HG03442 (cell line): ENCODE results near the gene CDKN2B-AS1.
A peak's percentile ranks its signal among the peaks of the same experiment; 100 is the strongest.
"Not testable (repeated sequence)": the region's sequence is repeated elsewhere in the genome, so short reads cannot be mapped to it uniquely, and the experiment has no call there.

Experiments
- ATAC-seq: cut with Tn5 transposase; IDR thresholded peaks from one replicate; pipeline ENCODE4 v1.9.1; 2021; ENCODE audit warnings: mild to moderate bottlenecking, moderate library complexity; ENCODE audit not compliant: unreplicated experiment

CDKN2B-AS1 gene

DNA sequence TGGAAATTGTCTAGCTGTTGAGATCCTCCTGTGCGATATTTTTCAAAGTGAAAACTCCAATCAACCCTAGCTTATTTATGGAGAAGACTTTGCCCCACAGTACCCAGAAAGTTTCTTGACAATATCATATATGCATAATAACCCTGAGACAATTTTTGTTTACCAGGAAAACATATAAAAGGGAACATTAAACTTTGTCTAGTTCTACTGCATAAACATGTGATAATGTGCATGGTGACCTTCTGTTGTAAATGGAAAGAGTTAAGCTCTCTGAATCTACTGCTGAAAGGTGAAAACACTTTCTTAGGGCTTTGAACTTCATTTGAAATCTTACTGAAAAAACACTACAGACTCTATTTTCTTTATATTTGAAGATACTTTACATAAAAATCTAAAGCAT lies 46.8 kb downstream of the CDKN2B-AS1 start:
- no peak for ATAC-seq

DNA sequence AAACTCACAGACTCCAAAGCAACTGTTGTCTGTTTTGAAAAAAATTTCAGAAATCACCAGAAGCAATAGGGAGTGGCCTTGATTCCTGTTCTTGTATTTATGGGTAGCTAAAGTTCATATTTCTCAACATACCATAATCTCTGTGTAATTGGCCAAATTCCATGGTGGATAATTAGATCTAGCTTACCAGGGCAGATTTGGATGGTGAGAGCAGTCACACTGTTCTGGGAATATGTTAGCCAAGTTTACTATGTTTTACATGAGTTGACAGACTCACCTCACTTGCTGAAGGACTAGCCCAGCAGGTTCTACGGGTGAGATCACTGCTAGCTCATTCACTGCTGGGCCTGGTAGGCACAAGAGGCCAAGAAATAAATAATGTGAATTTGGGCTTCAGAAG lies 47.2 kb downstream of the CDKN2B-AS1 start:
- ATAC-seq: no peak

DNA sequence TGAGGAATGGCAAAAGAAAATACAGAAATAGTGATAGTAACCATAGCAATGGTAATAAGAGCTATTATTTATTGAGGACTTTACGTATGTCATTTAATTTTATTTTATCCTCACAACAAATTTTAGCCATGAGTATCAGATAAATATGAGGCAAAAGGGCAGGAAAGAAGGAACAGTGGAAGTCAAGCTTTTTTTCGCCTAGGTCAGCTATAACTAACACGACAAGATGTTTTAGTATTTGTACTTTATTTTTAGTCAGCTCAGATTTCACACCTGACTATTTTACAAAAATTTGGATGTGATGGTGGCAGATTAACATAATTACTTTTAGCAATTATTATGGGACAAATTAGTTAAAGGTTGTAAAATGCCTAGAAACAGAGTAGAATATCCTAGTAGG lies 49.3 kb downstream of the CDKN2B-AS1 start:
- ATAC-seq: no peak

DNA sequence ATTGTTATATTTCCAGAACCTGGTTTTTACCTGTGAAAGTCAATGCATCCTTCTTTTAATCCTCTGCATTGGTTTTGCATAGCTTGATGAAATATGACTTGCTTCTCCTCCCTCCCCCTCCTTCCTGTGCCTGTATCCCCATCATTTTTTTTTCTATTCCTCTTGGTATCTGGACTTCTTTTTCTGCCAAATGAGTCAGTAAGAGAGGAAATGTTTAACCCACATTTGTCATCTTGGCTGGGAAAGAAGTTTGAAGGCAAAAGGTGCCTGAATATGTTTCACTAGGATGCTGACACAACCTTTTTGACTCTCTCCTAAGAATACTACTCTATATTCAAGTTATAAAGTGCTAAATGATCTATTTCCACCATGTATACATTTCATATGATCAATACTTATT lies 50.0 kb downstream of the CDKN2B-AS1 start:
- no peak for ATAC-seq

DNA sequence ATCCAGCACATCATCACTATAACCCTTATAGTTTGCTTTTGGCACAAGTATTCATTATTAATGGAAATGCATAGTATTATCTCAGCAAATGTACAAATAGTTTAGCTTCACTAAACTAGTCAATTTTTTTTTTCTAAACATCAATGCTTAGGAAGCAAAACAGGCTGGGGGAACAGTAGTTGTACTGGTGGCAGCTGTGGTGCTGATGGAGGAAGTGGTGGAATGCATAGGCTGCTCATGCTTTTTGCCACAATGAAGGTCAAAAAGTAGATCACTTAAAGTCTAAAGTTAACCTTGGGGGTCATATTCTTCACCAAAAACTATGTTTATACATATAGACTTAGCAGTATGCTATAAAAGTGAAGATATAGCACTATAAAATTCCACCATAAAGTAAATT lies 50.8 kb downstream of the CDKN2B-AS1 start:
- ATAC-seq: no peak

DNA sequence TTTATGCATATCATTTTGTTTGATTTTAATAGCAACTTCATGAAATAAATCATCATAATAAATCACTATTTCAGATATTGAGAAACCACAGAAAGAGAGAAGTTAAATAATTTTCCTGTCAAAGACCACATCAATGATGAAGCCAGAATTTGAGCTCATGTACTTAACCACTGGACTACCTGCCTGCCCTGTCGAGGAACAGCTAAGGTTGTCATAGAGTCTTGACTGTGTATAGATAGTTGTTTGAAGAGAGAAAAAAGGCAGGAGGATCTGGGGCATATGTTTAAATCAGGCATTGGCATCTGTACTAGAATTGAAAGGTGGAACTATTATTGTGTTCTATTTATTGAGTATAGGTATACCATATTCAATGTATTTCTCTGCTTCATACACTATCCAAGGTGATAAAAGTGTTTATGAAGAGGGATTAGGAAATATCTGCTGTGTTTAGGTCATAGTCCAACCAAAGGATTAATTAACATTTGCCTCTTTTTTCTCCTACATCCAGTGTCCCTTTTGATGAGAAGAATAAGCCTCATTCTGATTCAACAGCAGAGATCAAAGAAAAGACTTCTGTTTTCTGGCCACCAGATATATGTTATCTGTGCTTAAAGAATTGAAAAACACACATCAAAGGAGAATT lies 51.8 kb downstream of the CDKN2B-AS1 start:
- ATAC-seq: no peak

DNA sequence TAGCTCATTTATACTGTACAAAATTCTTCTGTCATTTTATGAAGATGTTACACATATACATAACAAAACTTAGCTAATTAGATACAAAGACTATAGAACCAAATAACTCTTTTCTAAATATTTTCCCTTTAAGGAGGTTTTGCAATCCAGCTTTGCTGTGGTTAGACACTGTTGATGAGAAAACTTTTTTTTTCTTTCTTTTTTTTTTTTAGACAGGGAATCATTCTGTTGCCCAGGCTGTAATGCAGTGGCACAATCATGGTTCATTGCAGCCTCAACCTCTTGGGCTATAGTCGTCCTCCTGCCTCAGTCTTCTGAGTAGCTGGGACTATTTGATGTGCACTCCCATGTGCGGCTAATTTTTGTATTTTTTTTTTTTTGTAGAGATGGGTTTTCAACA lies 53.0 kb downstream of the CDKN2B-AS1 start:
- no peak for ATAC-seq

DNA sequence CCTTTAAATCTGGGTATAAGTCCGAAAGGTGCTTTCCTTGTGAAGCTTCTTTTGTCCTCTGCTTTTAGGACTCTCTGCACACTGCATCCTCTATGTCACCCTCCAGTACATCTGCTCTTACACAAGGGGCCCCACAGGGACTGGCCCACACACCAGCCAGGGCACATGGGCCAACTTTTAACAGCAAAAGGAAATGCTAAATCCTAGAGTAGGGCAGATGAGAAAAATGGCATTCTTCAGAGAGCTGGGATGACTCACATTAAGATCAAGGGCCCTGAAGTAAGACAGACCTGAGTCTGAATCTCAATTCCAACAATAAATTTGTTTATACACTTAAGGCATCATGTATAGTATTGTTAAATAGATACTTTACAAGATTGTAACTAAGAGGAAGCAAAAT lies 54.8 kb downstream of the CDKN2B-AS1 start:
- ATAC-seq: no peak

DNA sequence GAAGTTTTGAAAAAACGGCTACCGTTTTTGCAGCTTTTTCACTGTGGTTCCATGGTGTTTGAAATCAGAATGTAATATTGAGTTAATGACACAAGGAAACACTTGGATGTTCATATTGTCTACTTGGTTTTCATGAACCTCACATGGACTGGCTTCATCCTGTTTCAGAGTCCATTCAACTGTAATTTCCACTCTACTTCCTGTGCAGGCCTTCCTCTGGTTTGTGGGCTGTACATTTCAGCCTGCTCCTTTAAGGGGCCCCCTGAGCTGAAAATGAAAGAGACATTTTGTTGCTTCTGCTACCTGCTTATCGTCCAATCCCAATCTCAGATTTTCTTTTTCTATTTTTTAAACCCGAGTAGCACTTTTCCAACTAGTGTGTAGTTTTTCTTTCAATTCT lies 56.3 kb downstream of the CDKN2B-AS1 start:
- peak; percentile 40 for ATAC-seq

DNA sequence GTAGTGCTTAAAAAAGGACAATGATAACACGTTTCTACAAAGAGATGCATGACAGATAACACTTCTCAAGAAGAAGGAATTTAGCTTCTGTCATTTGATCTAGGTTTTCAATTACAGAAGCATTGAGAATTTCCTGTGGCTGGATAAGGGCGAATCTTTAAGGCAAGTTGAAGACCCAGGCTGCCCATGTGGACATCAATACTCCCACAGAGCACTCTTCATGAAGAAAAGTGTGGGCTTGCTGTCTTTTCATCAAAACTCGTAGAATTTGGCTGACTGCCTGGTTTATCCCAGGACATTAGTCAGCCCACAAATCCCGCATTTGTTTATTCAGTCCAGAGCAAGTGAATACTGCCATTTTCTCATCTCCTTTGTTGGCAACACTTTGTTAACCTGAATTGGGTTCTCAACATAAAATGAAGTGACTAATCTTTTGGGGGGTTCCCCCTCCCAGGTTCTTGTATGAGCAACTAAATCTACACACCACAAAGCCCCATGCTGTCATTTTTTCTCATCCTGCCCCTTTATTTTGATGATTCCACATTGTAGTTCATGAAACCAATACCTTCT lies 57.9 kb downstream of the CDKN2B-AS1 start:
- peak; percentile 66 for ATAC-seq

DNA sequence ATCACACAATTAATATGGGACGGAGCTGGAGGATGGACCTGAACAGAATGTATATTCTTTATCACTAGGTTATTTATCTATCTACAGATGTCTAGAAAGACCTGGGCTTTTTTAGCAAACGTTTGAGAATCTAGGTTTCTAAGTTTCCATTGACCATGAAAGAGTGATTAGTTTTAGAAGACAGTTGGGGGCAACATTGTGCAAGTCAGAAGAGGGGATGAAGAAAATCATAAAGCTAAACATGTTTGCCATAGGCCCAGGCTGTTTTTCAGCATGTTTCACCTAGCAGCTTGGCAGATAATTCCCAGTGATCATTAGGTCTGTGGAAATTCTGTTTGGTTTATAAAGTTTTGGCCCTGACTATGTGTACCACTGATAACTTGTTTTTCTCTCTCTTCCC lies 58.6 kb downstream of the CDKN2B-AS1 start:
- no peak for ATAC-seq

DNA sequence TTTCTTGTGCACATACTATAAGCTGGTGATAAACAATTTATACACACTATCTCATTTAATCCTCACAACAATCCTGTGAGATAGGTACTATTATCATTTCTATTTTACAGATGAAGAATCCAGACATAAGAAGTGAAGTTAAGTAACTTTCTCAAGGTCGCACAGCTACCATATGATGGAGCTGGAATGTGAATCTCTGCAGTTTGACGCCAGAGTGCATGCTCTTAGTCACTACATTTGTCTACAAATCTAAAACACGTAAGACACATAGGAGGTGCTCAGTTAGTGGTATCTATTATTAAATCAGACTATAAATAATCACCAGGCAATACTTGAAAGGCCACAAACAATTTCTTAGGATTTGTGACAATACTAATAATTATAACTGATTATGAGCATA lies 59.5 kb downstream of the CDKN2B-AS1 start:
- no peak for ATAC-seq

DNA sequence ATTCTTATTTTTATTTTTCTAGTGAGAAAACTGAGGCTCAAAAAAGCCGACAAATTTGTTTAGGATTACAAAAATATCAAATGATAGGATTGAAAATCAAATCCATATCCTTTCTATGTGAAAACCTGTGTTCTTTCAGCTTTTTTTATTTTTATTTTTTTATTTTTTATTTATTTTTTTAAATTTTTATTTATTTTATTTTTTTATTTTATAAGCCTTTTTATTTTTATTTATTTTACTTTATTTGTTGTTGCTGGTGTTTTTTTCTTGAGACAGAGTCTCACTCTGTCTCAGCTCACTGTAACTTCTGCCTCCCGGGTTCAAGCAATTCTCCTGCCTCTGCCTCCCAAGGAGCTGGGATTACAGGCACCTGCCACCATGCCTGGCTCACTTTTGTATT lies 59.9 kb downstream of the CDKN2B-AS1 start:
- ATAC-seq: no peak

DNA sequence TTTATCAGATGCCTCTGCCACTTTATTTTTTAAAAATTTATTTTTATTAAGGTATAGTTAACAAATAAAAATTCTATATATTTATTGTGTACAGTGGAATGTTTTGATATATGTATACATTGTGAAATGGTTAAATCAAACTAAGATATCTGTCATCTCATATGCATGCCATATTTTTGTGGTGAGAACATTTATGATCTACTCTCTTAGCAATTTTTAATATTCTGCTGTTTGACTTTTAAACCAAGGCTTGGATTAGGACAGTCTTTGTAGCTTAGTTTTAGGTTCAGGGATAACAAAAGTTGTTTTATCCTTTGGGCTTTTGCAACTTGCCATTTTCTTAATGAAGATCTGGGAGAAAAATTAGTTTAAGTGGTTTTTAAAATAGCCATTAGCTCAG lies 60.5 kb downstream of the CDKN2B-AS1 start:
- no peak for ATAC-seq

DNA sequence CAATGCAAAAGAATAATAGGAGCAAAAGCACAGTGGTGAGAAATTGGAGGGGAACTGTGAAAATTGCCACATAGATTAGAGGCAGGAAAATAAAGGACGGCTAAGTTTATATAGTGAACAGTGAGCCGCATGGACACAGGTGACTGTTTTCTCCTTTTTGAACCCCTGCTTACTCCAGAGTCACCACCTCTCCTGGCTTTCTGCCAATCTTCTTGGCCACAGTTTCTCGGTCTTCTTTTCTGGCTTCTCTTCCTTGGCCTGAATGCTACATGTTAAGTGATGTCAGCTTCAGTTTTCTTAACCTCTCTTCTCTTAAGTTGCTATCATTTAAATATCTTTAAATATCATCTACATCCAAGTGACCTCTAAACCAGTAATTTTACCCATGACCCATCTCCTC lies 61.8 kb downstream of the CDKN2B-AS1 start:
- no peak for ATAC-seq

DNA sequence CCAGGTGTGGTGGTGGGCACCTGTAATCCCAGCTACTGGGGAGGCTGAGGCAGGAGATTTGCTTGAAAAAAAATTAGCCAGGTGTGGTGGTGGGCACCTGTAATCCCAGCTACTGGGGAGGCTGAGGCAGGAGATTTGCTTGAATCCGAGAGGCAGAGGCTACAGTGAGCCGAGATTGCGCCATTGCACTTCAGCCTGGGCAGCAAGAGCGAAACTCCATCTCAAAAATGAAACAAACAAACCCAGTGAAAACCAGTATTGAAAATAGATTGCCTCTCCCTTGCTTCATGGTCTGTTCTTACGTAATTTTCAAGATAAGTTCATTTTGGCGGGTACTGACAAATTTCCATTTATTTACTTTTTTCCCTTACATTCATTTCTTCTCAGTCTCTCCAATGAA lies 63.4 kb downstream of the CDKN2B-AS1 start:
- ATAC-seq: not testable (repeated sequence)

DNA sequence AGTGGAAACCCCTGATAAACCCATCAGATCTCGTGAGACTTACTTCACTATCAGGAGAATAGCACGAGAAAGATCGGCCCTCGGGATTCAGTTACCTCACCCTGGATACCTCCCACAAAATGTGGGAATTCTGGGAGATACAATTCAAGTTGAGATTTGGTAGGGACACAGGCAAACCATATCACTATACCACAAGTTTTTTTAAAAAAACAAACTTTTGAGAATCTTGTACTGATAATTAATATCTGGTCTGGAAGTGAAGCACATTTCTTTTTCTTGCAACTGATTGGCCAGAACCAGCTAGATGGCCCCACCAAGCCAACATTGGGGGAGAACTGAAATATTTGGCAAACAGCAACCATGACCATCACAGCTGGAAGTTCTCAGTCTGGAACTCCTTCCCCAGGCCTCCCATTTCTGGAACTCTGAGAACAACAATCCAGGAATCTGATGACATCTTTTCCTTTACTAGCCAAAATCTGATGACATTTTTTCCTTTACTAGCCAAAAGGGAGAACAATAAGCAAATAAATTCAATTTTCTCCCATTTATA lies 66.3 kb downstream of the CDKN2B-AS1 start:
- ATAC-seq: no peak

DNA sequence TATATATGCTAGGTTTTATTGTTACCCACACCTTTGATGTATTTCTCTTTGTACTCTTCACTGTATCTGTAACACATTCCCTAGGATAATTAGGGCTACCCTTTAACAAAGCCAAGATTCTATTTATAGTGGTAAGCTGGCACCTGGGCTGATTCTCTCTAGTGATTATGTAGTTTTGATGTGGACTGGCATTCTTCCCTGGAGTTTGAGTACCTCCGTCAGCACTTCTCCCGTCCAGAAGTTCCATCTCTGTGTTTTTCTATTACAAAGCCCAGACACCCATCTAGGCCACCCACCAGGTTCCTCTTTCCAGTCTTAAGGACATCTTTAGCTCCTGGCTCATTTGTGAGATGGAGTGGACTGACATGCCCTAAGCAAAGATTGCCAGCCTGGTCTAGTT lies 70.4 kb downstream of the CDKN2B-AS1 start:
- ATAC-seq: no peak

DNA sequence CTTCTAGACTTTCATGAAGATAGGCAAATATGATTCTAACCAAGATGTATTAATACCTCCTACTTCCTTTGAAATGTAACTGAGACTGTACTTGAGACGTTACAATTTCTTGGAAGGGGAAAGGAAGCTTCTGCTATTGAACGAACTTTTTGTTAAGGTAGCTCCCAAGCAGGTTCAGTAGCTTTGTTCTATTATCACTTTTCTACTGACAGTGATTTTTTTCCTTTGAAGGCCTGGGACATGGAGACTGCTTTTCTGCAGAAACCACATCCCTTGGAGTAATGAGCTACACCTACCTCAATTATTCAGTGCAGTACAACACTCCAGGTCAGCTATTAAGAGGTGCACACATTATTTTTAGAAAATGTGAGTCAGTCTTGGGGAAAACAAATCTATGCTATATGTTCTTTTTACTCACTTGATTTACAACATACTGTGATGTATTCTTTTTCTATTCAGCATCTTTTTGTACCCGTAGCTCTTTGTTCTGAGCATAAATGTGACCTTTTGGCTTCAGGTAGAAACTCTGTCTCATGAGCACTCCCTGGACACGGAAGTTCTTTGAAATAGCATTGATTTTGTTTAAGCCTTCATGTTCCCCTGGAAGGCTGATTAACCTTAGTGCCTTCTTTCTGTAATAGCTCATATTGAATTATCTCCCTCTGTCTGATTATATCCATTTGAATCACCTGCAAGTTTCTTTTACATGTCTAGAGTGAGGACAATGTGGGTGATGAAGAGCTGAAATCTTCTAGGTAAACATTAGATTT lies 71.0 kb downstream of the CDKN2B-AS1 start:
- no peak for ATAC-seq

DNA sequence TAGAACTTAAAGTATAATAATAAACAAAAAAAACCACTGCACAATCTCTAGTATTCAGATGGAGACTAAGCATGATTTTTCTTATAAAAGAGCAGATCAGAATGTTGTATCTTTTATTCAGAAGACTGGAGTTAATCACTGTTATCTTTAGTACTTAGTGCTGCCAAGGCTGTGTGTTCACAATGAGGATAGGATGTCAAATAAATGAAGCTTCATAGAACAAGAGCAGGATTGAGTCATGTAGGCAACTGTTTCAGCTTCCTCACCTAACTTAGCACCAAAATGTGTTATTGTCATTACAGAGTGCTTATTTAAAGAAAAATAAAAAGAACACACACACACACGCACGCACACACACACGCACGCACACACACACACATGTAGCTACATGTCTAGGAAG lies 72.6 kb downstream of the CDKN2B-AS1 start:
- ATAC-seq: no peak

DNA sequence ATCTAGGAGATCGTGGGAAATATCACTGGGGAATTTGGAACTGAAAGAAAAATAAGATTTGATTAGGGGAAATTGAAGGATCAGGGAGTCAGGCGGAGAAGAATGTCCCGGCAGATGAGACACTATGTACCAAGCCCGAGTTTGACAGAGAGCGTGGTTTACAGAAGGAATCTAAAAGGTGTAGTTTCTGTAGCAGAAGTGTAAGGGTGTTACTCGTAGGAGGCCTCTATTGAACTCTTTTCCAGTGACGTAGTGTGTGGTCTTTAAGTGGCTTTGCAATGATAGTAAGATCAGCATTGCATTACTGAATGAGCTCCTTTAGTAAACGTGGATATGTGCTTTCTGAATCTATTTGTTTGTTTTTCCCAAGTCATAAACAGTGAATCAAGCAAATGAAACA lies 73.8 kb downstream of the CDKN2B-AS1 start:
- no peak for ATAC-seq

DNA sequence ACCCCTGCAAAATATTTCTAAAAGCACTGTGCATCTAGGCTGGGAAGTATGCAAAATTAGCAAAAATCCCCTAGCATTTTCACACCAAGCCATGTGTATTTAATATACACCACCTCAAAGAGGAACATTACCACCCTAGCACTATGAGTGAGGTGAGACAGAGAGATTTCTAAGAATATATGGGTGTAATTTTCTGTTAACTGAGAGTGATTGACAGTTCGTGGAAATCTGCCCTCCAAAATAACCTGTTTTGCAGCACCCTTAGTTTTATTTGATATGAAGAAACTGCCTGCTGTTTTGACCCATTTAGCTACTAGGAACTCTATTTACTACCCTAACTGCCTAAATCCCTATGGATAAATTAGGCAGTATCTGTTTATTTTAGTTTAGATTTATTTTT lies 78.8 kb downstream of the CDKN2B-AS1 start:
- ATAC-seq: no peak
